Adipose tissue (tissue), 3 donors: Measurements from ENCODE around the gene MCEMP1. TPM values are rescaled to one million over a fixed set of nuclear protein-coding genes. Genes with fewer than 3 reads are reported as not detected.

Experiments
- H3K27ac ChIP-seq: one replicate; pipeline ENCODE4 v1.5.1; 2013; ENCODE audit warnings: low read depth, low read length
- WGBS, 3 donors: extraction: QIAGEN DNeasy Blood & Tissue Kit; methylation state at CpG; one replicate each; pipeline ENCODE4 v1.1.7; 2013; 5-methylcytosine and 5-hydroxymethylcytosine counted together
- polyA plus RNA-seq, 3 donors: library from polyadenylated mRNA; stranded (reverse); fragments of 200-250 nt; gene quantifications; one replicate each; pipeline ENCODE4 v1.2.3, GENCODE V29; 2013
- donor health status: healthy with polysubstance abuse.
- donor health status: Bipolar disorder and iron deficiency.
- donor health status: healthy.

Gene MCEMP1
- polyA plus RNA-seq, 3 donors = 0.76 to 36.0 (median 20.8) TPM

DNA sequence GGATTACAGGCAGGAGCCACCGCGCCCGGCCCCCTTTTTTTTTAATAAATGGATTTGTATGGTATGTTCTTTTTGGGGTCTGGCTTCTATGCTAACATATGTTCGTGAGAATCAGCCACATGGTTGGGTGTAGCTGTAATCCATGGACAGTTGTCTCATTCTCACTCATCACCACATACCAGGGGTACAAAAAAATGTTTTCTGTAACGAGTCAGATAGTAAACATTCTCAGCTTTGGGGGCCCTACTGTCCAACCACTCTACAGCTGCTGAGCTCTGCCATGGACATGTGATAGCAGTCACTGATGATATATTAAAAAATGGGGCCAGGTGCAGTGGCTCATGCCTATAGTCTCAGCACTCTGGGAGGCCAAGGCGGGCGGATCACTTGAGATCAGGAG is 13.2 kb upstream of the MCEMP1 start:
- 74 to 82% (median 75%) methylated on average over 7 of the region's 7 CpGs for WGBS, 3 donors
- H3K27ac ChIP-seq = no peak overlapping the region

DNA sequence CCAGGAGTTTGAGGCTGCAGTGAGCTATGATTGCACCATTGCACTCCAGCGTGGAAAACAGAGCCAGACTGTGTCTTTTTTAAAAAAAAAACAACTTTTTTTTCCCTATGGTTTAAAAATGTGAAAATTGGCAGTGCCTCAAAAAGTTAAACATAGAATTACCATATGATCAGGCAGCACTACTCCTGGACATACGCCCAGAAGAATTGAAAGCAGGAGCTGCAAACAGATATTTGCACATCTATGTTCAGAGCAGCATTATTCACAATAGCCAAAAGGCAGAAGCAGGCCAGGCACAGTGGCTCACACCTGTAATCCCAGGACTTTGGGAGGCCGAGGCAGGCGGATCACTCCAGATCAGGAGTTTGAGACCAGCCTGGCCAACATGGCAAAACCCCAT is 11.8 kb upstream of the MCEMP1 start:
- WGBS, 3 donors = 42 to 53% (median 48%) methylated on average over 4 of the region's 4 CpGs
- no peak overlapping the region for H3K27ac ChIP-seq

DNA sequence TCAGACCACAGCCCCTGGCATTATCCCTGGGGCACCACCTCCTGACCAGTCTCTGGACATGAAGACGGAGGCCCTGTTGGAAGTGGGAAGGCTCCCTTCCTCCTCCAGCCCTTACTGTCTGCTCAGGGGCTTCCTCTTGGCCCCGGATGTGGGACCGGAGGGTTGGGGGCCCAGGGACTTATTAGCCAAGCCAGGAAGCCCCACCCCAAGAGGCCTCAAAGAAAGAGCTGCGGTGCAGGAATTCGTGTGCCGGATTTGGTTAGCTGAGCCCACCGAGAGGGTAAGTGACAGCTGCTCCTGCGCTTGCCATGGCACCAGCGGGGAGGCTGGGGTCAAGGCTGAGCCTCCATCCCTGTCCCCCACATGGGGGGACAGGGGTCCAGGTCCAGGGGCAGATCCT is 8.0 kb upstream of the MCEMP1 start, which contains the start of gene RETN:
RETN (plus strand) TSS at position 208 of the 400 bp plus-strand sequence. CDS start 278 bp downstream, outside the sequence.
- no peak within 1 kb of the TSS for H3K27ac ChIP-seq
- WGBS, 3 donors = 47 to 75% (median 58%) methylated on average over 5 to 9 of the region's 9 CpGs

DNA sequence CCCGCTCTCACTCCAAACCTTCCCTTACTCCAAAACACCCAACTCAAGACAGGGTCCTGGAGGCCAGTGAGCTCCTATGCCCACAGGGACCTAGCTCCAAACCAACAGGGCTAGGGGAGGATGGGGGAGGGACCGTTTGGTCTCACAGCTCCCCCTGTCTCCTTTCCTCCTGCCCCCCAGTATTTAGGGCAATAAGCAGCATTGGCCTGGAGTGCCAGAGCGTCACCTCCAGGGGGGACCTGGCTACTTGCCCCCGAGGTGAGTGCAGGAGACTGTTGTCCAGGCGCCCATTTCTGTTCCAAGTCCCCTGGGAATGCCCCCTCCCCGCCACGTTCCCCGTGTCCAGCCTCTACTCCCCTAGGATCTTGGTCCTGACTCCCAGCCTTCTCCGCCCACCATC is 7.2 kb upstream of the MCEMP1 start:
- 21 to 37% (median 30%) methylated on average over 9 of the region's 9 CpGs for WGBS, 3 donors
- H3K27ac ChIP-seq = no peak overlapping the region

DNA sequence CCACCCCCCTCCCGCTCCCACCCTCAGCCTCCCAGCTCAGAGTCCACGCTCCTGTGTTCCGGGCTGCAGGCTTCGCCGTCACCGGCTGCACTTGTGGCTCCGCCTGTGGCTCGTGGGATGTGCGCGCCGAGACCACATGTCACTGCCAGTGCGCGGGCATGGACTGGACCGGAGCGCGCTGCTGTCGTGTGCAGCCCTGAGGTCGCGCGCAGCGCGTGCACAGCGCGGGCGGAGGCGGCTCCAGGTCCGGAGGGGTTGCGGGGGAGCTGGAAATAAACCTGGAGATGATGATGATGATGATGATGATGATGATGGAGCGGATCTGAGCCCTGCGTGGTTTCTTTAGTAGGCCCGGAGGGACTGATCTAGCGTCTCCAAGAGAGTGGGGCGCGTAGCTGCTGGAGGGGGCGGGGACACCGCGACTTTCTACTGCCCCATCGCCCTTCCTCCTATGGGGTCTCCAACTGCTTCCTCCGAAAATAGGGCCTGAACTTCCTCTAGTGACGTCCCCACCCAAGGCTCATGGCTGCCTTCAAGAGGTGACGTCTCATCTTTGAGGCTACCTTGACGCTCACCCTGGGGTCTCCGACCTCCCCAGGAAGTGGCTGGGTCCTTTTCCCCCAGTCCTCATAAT is 6.6 kb upstream of the MCEMP1 start:
- H3K27ac ChIP-seq = no peak overlapping the region
- WGBS, 3 donors = 1 to 2% (median 1%) methylated on average over 40 to 43 of the region's 43 CpGs

DNA sequence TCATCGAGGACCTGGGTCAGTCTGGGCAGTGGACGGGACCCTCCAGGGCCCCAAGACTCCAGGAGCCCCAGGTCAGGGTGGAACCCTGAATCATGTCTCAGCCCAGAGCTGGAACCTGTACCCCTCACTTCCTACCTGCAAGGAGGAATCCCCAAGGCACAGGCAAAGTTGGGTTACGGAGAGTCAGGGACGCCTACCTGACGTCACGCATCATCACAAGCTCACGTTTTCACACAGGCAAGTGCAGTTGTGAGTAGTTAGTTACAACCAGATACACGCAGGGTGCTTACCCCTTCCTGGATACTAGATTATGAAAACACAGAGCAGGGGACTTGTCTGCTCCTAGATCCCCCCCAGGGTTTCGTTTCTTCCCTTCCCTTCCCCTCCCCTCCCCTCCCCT is 6.1 kb upstream of the MCEMP1 start:
- H3K27ac ChIP-seq = no peak overlapping the region
- WGBS, 3 donors = 19 to 43% (median 30%) methylated on average over 9 of the region's 9 CpGs

DNA sequence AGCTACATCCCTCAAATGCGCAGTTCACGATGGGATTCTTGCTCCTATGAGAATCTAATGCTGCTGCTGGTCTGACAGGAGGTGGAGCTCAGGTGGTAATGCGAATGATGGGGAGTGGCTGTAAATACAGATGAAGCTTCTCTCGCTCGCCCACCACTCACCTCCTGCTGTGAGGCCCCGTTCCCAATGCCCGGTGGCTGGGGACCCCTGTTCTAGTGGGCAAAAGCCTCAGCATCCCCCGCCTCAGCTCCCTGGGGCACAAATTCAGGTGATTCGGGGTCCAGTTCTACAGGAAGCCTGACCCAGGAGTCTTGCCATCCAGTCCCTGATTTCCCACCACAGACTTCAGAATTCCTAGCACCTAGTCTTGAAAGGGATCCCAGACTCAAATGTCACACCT is 4.4 kb upstream of the MCEMP1 start:
- 29 to 59% (median 54%) methylated on average over 9 of the region's 9 CpGs for WGBS, 3 donors
- no peak overlapping the region for H3K27ac ChIP-seq

DNA sequence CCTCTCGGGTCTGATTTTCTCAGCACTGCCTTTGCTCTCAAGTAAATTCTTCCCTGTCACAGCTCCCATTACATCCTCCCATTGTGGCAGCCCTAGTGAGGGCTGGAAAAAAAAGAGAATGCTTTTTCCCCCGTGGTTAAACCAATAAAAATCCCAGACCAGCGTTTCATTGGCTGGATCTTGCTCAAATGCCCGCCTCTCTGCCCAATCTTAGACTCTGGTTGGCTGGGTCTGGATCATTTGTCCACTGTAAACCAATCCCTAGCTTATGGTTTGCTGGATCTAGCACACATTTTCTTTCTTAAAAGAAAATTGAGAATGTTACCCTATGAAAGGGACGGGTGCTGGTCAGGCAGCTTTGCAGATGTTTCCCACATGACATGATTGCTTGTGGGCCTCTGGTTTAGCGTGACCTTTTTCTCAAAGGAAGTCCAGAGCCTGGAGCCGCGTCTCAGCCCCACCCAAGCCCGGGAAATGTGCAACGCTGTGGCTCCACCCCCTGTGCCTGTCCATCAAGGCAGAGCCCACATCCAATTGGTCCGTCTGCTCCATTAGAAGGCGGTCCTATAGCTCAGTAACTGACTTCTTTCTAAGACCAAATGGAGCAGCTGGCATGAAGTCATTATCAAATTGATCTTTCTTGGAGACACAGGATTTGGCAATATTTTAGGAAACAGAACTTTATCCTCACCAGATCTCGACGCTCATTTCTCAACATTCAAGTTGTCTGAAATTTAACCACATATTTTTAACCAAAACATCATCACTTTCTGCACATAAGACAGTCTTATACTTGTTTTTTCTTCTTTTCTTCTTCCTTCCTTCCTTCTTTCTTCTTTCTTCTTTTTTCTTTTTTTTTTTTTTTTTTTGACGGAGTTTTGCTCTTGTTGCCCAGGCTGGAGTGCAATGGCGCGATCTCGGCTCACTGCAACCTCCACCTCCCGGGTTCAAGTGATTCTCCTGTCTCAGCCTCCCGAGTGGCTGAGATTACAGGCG is 2.6 kb upstream of the MCEMP1 start:
- H3K27ac ChIP-seq = no peak overlapping the region
- 42 to 51% (median 47%) methylated on average over 17 to 20 of the region's 21 CpGs for WGBS, 3 donors

DNA sequence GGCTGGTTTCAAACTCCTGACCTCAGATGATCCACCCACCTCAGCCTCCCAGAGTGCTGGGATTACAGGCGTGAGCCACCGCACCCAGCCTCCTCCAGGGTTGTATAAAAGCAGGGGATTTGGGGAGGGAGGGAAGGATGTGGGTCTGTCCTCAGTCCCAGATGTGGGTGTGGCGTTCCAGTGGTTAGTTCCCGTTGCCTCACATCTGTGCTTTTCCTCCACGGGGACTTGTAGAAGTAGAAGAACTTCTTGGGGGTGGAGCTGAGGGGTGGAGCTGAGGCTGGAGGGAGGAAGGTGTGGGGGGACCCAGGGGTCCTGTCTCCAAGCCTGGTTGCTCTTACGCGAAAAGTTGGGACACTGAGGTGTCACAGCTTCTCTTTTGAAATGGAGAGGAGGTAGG is 514 bp upstream of the MCEMP1 start:
- 17 to 39% (median 17%) methylated on average over 7 of the region's 7 CpGs for WGBS, 3 donors
- H3K27ac ChIP-seq = no peak overlapping the region

DNA sequence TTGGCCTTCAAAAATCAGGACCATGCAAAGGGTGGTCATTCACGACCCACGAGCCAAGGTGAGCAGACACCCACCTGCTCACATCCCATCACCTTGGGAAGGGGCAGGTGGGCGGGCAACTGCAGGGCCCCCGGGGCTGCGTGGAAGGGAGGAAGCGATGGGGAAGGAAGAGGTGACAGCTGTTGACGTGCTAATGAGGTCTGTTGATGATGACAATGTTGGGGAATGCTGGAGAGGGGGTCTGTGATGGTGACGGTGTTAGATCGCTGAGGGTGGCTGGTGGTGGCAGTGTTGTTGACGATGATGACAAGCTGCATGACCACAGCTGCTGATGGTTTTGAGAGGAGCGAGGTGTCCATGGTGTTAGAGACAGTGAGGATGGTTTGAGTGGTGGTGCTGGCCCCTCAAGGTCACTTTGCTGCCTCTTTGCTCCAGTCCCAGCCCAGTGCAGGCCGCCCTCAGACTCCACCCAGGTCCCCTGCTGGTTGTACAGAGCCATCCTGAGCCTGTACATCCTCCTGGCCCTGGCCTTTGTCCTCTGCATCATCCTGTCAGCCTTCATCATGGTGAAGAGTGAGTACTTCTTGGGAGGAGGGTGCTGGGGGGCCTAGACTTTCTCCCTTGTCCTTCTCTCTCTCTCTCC is 900 bp downstream of the MCEMP1 start:
- 39 to 40% (median 39%) methylated on average over 12 of the region's 12 CpGs for WGBS, 3 donors
- peak overlapping the region; percentile 10 for H3K27ac ChIP-seq

DNA sequence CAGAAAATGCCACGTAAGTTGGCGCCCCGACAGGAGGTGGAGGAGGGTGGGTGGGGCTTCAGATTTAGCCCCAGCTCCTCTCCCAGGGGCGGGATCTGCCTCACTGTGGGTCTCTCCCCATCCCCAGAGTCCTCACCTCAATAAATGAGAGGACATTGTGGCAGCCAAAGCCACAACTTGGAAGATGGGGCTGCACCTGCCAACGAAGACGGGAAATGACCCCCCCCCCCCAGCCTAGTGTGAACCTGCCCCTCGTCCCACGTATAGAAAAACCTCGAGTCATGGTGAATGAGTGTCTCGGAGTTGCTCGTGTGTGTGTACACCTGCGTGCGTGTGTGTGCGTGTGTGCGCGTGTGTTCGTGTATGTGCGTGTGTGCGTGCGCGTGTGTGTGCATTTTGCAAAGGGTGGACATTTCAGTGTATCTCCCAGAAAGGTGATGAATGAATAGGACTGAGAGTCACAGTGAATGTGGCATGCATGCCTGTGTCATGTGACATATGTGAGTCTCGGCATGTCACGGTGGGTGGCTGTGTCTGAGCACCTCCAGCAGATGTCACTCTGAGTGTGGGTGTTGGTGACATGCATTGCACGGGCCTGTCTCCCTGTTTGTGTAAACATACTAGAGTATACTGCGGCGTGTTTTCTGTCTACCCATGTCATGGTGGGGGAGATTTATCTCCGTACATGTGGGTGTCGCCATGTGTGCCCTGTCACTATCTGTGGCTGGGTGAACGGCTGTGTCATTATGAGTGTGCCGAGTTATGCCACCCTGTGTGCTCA is 2.3 kb downstream of the MCEMP1 start:
- H3K27ac ChIP-seq = no peak overlapping the region
- 43 to 44% (median 44%) methylated on average over 30 of the region's 30 CpGs for WGBS, 3 donors

DNA sequence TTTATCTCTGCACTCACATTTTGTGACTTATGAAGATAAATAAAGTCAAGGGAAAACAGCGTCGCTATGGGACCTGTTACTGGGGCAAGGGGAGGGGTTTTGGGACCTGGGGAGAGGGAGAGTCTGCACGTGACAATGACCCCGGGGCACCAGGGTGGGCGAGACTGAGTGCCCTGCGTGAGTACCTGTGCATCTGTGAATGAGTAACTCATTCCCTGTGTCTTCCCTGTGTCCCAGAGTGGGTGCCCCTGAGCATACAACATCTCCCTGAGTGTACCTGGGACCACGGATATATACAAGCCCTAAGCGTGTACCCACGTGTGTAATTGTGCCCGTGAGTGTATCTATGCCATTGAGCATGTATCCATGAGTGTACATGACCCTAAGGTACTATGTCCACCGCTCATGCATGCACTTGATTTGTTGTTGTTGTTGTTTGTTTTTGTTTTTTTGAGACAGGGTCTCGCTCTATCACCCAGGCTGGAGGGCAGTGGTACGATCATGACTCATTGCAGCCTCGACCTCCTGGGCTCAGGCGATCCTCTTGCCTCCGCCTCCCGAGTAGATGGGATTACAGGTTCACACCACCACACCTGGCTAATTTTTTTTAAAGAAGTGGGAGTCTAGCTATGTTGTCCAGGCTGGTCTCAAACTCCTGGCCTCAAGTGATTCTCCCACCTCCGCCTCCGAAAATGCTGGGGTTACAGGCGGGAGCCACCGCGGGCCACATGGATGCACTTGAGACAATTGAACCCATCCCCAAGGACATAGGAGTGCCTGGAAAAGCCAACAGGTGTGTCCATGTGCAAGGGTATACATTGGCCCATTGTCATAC is 3.1 kb downstream of the MCEMP1 start:
- no peak overlapping the region for H3K27ac ChIP-seq
- 42 to 50% (median 47%) methylated on average over 22 of the region's 22 CpGs for WGBS, 3 donors

DNA sequence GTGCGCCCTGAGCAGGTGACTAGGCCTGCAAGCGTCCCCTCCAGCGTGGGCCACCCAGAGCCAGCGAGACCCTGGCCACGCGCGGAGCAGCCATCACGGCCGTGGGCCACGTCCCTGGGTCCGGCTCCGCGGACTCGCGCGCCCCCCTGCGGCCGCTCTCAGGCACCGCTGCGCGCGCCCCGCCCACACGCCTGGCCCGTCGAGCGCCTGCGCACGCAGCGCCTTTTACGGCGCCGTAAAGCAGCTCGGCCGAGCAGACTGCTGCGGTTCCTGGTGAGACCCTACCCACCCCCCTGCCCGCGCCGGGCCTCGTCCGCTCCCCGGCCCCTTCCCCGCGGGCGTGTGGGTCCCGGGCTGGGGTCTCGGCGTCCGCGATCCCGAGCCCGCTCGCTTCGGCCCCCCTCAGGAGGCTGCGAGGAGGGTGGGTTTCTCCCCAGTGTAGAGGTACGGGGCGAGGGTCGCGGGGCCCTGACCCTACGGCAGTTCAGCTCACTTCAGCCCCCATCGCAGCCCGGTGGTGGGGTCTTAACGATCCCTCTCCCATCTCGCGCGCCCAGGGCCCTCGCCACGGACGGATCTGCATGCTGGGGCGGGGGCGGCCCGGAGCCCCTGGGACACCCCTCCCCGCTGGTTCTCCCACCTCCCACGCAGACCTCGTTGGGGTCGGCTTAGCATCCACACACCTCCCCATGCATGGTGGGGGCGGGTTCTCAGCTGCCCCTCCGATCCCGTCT is 3.9 kb downstream of the MCEMP1 start, which contains the start of gene TRAPPC5:
TRAPPC5 (plus strand) TSS at position 228 of the 734 bp plus-strand sequence. CDS start 1,421 bp downstream, outside the sequence.
- 0% methylated on average over 58 to 79 of the region's 79 CpGs for WGBS, 3 donors
- H3K27ac ChIP-seq = peak within 1 kb of the TSS; percentile 38

DNA sequence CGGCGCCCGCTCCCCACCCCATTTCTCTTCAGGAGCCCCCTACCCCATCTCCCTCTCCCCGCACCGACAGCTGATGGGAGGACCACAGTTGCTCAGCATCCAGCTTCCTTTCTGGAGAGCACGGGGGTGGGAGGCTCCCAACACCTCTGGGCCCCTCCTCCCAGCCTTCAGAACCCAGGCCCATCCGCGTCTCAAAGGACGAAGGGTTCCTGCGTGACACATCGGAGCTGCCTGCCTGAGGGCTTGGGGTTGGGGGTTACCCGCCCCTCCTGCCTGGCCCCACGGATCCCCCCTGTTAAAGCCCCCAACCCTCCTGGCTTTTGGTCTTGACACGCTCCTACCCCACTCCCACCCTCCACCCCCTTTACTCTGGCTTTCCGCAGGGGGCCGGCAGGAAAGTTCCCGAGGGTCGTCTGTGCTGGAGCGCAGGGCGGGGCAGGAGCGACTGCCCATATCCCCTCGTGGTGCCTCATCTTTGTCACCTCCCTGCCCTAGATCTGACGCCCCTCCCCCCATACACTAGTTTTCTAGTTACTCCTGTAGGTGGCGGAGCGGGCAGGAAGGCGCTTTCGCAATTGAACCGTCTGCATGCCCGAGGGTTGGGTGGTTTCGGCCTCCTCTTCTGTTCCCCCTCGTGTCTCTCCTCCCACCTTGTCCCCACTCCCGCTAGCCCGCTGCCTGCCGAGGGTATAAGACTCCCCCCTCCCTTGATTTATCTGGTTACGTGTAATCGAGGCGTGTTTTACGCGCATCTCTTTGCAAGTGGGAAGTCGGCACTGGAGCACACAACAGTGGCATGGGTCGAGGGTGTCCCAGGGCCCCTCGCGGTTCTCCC is 4.7 kb downstream of the MCEMP1 start:
- WGBS, 3 donors = 2 to 5% (median 3%) methylated on average over 43 of the region's 43 CpGs
- H3K27ac ChIP-seq = peak overlapping the region; percentile 38

DNA sequence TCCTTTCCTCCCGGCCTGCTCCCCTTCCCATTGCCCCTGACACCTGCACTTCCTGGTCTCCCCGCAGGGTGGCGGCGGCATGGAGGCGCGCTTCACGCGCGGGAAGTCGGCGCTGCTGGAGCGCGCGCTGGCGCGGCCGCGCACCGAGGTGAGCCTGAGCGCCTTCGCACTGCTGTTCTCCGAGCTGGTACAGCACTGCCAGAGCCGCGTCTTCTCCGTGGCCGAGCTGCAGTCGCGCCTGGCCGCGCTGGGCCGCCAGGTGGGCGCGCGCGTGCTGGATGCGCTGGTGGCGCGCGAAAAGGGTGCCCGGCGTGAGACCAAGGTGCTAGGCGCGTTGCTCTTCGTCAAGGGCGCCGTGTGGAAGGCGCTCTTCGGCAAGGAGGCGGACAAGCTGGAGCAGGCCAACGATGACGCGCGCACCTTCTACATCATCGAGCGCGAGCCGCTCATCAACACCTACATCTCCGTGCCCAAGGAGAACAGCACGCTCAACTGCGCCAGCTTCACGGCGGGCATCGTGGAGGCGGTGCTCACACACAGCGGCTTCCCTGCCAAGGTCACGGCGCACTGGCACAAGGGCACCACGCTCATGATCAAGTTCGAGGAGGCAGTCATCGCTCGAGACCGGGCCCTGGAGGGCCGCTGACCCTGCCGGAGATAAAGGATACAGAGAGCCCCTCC is 5.4 kb downstream of the MCEMP1 start:
- 80 to 83% (median 81%) methylated on average over 54 to 74 of the region's 74 CpGs for WGBS, 3 donors
- H3K27ac ChIP-seq = no peak overlapping the region
